ENCODE results near the gene TRERF1.

DNA sequence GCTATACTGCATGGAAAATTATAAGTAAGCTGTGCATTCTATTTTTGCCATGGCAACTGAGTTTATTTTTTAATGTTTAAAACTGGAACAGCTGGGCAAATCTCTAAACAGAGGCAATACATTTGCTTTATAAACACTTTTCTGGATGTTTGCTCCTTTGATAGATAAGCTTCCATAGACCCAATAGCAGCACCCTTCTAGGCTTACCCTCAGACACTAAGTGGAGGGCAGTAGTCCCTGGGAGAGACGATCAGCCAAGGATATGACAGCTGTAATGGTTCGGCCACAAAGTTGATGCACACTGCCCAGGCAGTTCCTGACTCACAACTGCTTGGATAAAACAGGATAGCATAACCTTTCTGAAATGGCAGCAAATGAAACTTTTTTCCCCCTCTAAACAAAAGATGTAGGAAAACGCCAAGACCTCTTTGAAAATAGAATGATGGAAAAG lies 225.5 kb downstream of the TRERF1 start:
- no peak for TF ChIP-seq ATF1 (CRISPR knock-in tag; IDR thresholded peaks at IDR 0.05)
- TF ChIP-seq, protein P1, sequence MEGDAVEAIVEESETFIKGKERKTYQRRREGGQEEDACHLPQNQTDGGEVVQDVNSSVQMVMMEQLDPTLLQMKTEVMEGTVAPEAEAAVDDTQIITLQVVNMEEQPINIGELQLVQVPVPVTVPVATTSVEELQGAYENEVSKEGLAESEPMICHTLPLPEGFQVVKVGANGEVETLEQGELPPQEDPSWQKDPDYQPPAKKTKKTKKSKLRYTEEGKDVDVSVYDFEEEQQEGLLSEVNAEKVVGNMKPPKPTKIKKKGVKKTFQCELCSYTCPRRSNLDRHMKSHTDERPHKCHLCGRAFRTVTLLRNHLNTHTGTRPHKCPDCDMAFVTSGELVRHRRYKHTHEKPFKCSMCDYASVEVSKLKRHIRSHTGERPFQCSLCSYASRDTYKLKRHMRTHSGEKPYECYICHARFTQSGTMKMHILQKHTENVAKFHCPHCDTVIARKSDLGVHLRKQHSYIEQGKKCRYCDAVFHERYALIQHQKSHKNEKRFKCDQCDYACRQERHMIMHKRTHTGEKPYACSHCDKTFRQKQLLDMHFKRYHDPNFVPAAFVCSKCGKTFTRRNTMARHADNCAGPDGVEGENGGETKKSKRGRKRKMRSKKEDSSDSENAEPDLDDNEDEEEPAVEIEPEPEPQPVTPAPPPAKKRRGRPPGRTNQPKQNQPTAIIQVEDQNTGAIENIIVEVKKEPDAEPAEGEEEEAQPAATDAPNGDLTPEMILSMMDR (IDR thresholded peaks at IDR 0.05), result no peak
- TF ChIP-seq ETV6 (CRISPR knock-in tag; IDR thresholded peaks at IDR 0.05), result no peak
- no peak for TF ChIP-seq ZNF121 (CRISPR knock-in tag; IDR thresholded peaks at IDR 0.05)
- no peak for TF ChIP-seq NFE2L1 (CRISPR knock-in tag; IDR thresholded peaks at IDR 0.05)
- no peak for TF ChIP-seq MXD4 (CRISPR knock-in tag; IDR thresholded peaks at IDR 0.05; ENCODE audit: borderline replicate concordance)

Measured in WTC11 (cell line).